IPS DF 6.9 (cell line): ENCODE data around the gene NBR1.
"Not testable (repeated sequence)": the region's sequence is repeated elsewhere in the genome, so short reads cannot be mapped to it uniquely, and the experiment has no call there.

Experiments
- DNase-seq: peaks from one replicate; pipeline ENCODE4 v3.0.0-alpha.2; 2013; ENCODE audit warnings: low read depth, low spot score
- H3K27ac ChIP-seq: one replicate; pipeline ENCODE4 v1.5.1; 2013; ENCODE audit warnings: low read length, control low read depth
- H3K27me3 ChIP-seq: 2 replicates; pipeline ENCODE4 v1.6.1; 2013; ENCODE audit warnings: mild to moderate bottlenecking, low read length; ENCODE audit not compliant: control insufficient read depth, insufficient read depth
- H3K36me3 ChIP-seq: 2 replicates; pipeline ENCODE4 v1.6.1; 2013; ENCODE audit warnings: low read length; ENCODE audit not compliant: control insufficient read depth, insufficient read depth
- H3K4me1 ChIP-seq: 2 replicates; pipeline ENCODE4 v1.6.1; 2013; ENCODE audit warnings: low read length; ENCODE audit not compliant: control insufficient read depth, insufficient read depth
- H3K4me3 ChIP-seq: 2 replicates; pipeline ENCODE4 v1.5.1; 2013; ENCODE audit warnings: mild to moderate bottlenecking, low read length
- H3K9me3 ChIP-seq: 2 replicates; pipeline ENCODE4 v1.6.1; 2013; ENCODE audit warnings: low read length, inconsistent platforms; ENCODE audit not compliant: control insufficient read depth, insufficient read depth
- WGBS: extraction: QIAGEN DNeasy Blood & Tissue Kit; methylation state at CpG from one replicate; pipeline ENCODE4 v1.1.7; 2013; ENCODE audit warnings: mixed read lengths, missing lambda C conversion rate; ENCODE audit not compliant: insufficient read length, insufficient coverage; 5-methylcytosine and 5-hydroxymethylcytosine counted together

The NBR1 gene

GRCh38 chr17:43216369-43216761 is 45.4 kb downstream of the NBR1 start:
- no peaks in the 10 kb centered on the region for H3K9me3 ChIP-seq
- H3K27ac ChIP-seq, result no peak overlapping the region
- no peaks in the 10 kb centered on the region for H3K27me3 ChIP-seq
- no CpG with 5 or more reads among the region's 4 CpGs for WGBS
- no peak overlapping the region for H3K4me3 ChIP-seq
- no peaks in the 10 kb centered on the region for H3K36me3 ChIP-seq
- no peak for DNase-seq
- peaks cover 3% of the 10 kb centered on the region; the same call in 1 of the 2 replicates for H3K4me1 ChIP-seq

DNA sequence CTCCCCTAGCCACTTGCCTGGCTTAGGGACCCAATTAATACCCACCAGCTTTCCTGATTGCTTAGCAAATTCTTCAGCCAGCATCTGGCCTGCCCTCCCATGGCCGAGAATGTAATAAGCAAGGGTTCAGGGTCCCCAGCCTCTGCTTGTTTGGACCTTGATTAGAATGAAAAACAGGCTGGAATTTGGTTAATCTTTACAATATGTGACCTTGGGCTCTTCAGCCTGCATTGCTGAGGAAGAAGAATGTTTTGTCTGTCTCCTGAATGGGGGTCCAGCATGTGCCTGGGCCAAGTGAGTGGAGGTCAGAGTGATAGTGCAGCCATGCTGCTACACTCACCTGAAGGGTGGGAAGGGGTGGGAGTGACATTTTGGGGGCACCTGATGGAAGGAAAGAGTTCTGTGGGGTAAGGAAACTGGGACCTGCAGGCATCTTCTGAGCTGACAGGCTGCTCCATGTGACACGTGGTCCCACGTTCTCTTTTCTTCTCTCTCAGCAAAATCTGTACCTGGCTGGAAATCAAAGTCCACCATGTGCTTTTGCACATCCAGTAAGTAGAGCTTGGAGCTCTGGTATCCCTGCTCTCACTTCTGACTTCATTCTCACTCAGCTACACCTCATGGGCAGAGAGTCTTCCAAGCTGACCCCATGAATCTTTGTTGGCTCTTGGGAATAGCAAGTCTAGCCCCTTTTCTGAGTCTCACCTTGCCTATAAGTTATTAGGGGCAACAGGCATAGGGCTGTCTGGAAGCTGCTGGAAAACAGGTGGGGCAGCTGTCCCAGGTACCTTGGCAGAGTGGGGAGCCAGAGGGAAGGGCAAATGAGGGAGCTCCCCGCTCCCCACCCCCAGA is 46.0 kb downstream of the NBR1 start:
- DNase-seq, result no peak
- peaks cover 3% of the 10 kb centered on the region; the same call in 1 of the 2 replicates for H3K4me1 ChIP-seq
- H3K27me3 ChIP-seq, result no peaks in the 10 kb centered on the region
- H3K4me3 ChIP-seq, result no peak overlapping the region
- no peaks in the 10 kb centered on the region for H3K36me3 ChIP-seq
- no CpG with 5 or more reads among the region's 4 CpGs for WGBS
- H3K9me3 ChIP-seq, result no peaks in the 10 kb centered on the region
- H3K27ac ChIP-seq, result no peak overlapping the region

DNA sequence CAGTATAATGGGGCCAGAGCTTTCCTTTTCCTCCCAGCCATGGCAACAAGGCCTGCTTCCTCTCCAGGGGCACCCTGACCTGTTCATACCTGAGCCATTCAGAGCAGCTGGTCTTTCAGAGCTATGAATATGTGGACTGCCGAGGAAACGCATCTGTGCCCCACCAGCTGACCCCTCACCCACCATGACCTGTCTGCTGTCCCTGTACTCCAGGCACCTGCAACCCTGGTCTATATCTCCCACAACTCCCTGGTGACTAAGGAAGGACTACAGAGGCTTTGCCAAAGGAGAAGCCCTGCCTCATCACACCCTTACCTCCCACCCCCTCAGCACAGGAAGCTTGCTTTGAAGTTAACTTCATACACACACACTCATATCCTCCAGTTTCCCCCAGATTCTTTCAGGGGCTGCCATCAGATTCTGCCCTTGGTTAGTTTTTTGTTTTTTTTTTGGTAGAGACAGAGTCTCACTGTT is 46.6 kb downstream of the NBR1 start:
- H3K4me1 ChIP-seq, result peaks cover 3% of the 10 kb centered on the region; the same call in 1 of the 2 replicates
- H3K27me3 ChIP-seq, result no peaks in the 10 kb centered on the region
- H3K9me3 ChIP-seq, result no peaks in the 10 kb centered on the region
- WGBS, result no CpG with 5 or more reads among the region's 2 CpGs
- no peaks in the 10 kb centered on the region for H3K36me3 ChIP-seq
- no peak for DNase-seq
- H3K4me3 ChIP-seq, result no peak overlapping the region
- H3K27ac ChIP-seq, result no peak overlapping the region

- no peaks in the 10 kb centered on the region for H3K36me3 ChIP-seq
- no peak for DNase-seq
- H3K27me3 ChIP-seq, result no peaks in the 10 kb centered on the region
- H3K4me1 ChIP-seq, result no peaks in the 10 kb centered on the region
- no peak overlapping the region for H3K27ac ChIP-seq
- no peaks in the 10 kb centered on the region for H3K9me3 ChIP-seq
- H3K4me3 ChIP-seq, result no peak overlapping the region
- WGBS, result no CpG with 5 or more reads among the region's 2 CpGs
Measured at GRCh38 chr17:43219001-43219400, 48.0 kb downstream of the NBR1 start.

GRCh38 chr17:43219746-43220380 is 48.8 kb downstream of the NBR1 start:
- WGBS, result no CpG with 5 or more reads among the region's 8 CpGs
- DNase-seq, result no peak
- Histone ChIP-seq H3K4me1 (no peaks in the 10 kb centered on the region), H3K36me3 (no peaks in the 10 kb centered on the region), H3K27ac (no peak overlapping the region), H3K27me3 (no peaks in the 10 kb centered on the region), H3K9me3 (no peaks in the 10 kb centered on the region), H3K4me3 (no peak overlapping the region)

GRCh38 chr17:43220511-43221125 is 49.6 kb downstream of the NBR1 start:
- no CpG with 5 or more reads among the region's 9 CpGs for WGBS
- Histone ChIP-seq H3K27me3 (no peaks in the 10 kb centered on the region), H3K9me3 (no peaks in the 10 kb centered on the region), H3K4me1 (no peaks in the 10 kb centered on the region), H3K36me3 (no peaks in the 10 kb centered on the region), H3K4me3 (no peak overlapping the region), H3K27ac (no peak overlapping the region)
- no peak for DNase-seq

GRCh38 chr17:43224146-43224705 is 53.2 kb downstream of the NBR1 start:
- no peaks in the 10 kb centered on the region for H3K27me3 ChIP-seq
- H3K9me3 ChIP-seq, result no peaks in the 10 kb centered on the region
- WGBS, result no CpG with 5 or more reads among the region's 7 CpGs
- no peaks in the 10 kb centered on the region for H3K36me3 ChIP-seq
- DNase-seq, result no peak
- H3K27ac ChIP-seq, result no peak overlapping the region
- H3K4me1 ChIP-seq, result no peaks in the 10 kb centered on the region
- no peak overlapping the region for H3K4me3 ChIP-seq

- H3K27ac ChIP-seq, result no peak overlapping the region
- no peaks in the 10 kb centered on the region for H3K4me1 ChIP-seq
- no CpG with 5 or more reads among the region's 7 CpGs for WGBS
- H3K4me3 ChIP-seq, result no peak overlapping the region
- no peak for DNase-seq
- H3K9me3 ChIP-seq, result no peaks in the 10 kb centered on the region
- H3K36me3 ChIP-seq, result no peaks in the 10 kb centered on the region
- no peaks in the 10 kb centered on the region for H3K27me3 ChIP-seq
Measured at GRCh38 chr17:43226393-43226792, 55.4 kb downstream of the NBR1 start.

- H3K36me3 ChIP-seq, H3K4me3 ChIP-seq, H3K4me1 ChIP-seq, H3K27me3 ChIP-seq, DNase-seq, H3K9me3 ChIP-seq, H3K27ac ChIP-seq: not testable (repeated sequence)
- no CpG with 5 or more reads among the region's 7 CpGs for whole genome bisulfite sequencing
Measured at GRCh38 chr17:43228020-43228782, 57.2 kb downstream of the NBR1 start, which contains the start of gene CCDC200. Gene CCDC200, minus strand, starts transcription at chr17:43228623. Its CDS starts 69 bp downstream, at chr17:43228554.
